WTC11 (cell line): ENCODE data around the gene NLE1. TPM values are rescaled to one million over a fixed set of nuclear protein-coding genes. Genes with fewer than 3 reads are reported as not detected.

ENCODE experiments used
- ATAC-seq: fragments of 200-7000 bp; cut with Tn5 transposase; 2 replicates; pipeline ENCODE4 v1.10.0; 2021; ENCODE audit warnings: mild to moderate bottlenecking, moderate library complexity
- CTCF ChIA-PET: fragments of 300-600 bp; sonication (Branson Sonifier 250); formaldehyde crosslinking; loops from one replicate; lab custom pipeline; 2021; ENCODE audit warnings: antibody characterized with exemption; lab: Charles Lee
- POLR2A ChIA-PET: fragments of 350-600 bp; sonication (Branson Sonifier 250); formaldehyde crosslinking; loops from one replicate; lab custom pipeline; 2021; ENCODE audit warnings: antibody characterized with exemption; lab: Charles Lee
- DNase-seq: peaks from one replicate; pipeline ENCODE4 v3.0.0; 2021; ENCODE audit warnings: low spot score
- H3K27ac Mint-ChIP-seq: 2 replicates; pipeline ENCODE4 v1.8.0; 2021; ENCODE audit warnings: mixed read lengths
- H3K27me3 Mint-ChIP-seq: 2 replicates; pipeline ENCODE4 v1.8.0; 2021; ENCODE audit warnings: low read depth, mild to moderate bottlenecking, moderate library complexity, mixed read lengths
- H3K36me3 Mint-ChIP-seq: 2 replicates; pipeline ENCODE4 v1.8.0; 2021; ENCODE audit warnings: mixed read lengths
- H3K4me1 Mint-ChIP-seq: 2 replicates; pipeline ENCODE4 v1.8.0; 2022; ENCODE audit warnings: mixed read lengths
- H3K4me3 Mint-ChIP-seq: 2 replicates; pipeline ENCODE4 v1.8.0; 2021; ENCODE audit warnings: mild to moderate bottlenecking, moderate library complexity, mixed read lengths
- H3K9me3 Mint-ChIP-seq: 2 replicates; pipeline ENCODE4 v1.8.0; 2021; ENCODE audit warnings: mixed read lengths
- ATF3 ChIP-seq: sonication (generic); formaldehyde crosslinking; conservative IDR thresholded peaks from 2 replicates; pipeline ENCODE4 v1.8.1; 2022; ENCODE audit warnings: mild to moderate bottlenecking, missing genetic modification reagents
- CBFB ChIP-seq: sonication (generic); formaldehyde crosslinking; IDR thresholded peaks from 2 replicates; pipeline ENCODE4 v1.8.1; 2022; ENCODE audit warnings: mild to moderate bottlenecking, low read depth, missing genetic modification reagents
- FOXP1 ChIP-seq: sonication (generic); formaldehyde crosslinking; IDR thresholded peaks from 2 replicates; pipeline ENCODE4 v1.8.0; 2022; ENCODE audit warnings: missing genetic modification reagents, mild to moderate bottlenecking, moderate library complexity, borderline replicate concordance
- GRHL2 ChIP-seq: fragments of 250-450 bp; sonication (Bioruptor Pico); IDR thresholded peaks from 2 replicates; pipeline ENCODE4 v1.8.0; 2022; ENCODE audit warnings: mild to moderate bottlenecking, moderate library complexity; ENCODE audit not compliant: insufficient replicate concordance, severe bottlenecking
- GTF2I ChIP-seq: fragments of 250-450 bp; sonication (Bioruptor Pico); conservative IDR thresholded peaks from 2 replicates; pipeline ENCODE4 v1.4.0; 2021; ENCODE audit warnings: mild to moderate bottlenecking
- NFYB ChIP-seq: sonication (generic); formaldehyde crosslinking; conservative IDR thresholded peaks from 2 replicates; pipeline ENCODE4 v1.8.0; 2022; ENCODE audit warnings: low read depth, missing genetic modification reagents
- OVOL2 ChIP-seq: fragments of 250-450 bp; sonication (Bioruptor Pico); IDR thresholded peaks from 2 replicates; pipeline ENCODE4 v1.9.0; 2021; ENCODE audit warnings: mild to moderate bottlenecking, borderline replicate concordance
- SMAD3 ChIP-seq: sonication (generic); formaldehyde crosslinking; IDR thresholded peaks from 2 replicates; pipeline ENCODE4 v1.8.0; 2022; ENCODE audit warnings: missing genetic modification reagents, mild to moderate bottlenecking, borderline replicate concordance
- TEAD4 ChIP-seq: sonication (generic); formaldehyde crosslinking; IDR thresholded peaks from 2 replicates; pipeline ENCODE4 v1.8.0; 2022; ENCODE audit warnings: mild to moderate bottlenecking, missing genetic modification reagents
- TP53 ChIP-seq: sonication (generic); formaldehyde crosslinking; IDR thresholded peaks from 2 replicates; pipeline ENCODE4 v1.8.1; 2023; ENCODE audit warnings: mild to moderate bottlenecking, missing genetic modification reagents
- ZNF121 ChIP-seq: sonication (generic); formaldehyde crosslinking; IDR thresholded peaks from 2 replicates; pipeline ENCODE4 v1.8.0; 2023; ENCODE audit warnings: missing genetic modification reagents
- ZNF232 ChIP-seq: sonication (generic); formaldehyde crosslinking; IDR thresholded peaks from 2 replicates; pipeline ENCODE4 v1.8.0; 2022; ENCODE audit warnings: mild to moderate bottlenecking, missing genetic modification reagents
- ZNF263 ChIP-seq: sonication (generic); formaldehyde crosslinking; IDR thresholded peaks from 2 replicates; pipeline ENCODE4 v1.8.1; 2022; ENCODE audit warnings: low read depth, mild to moderate bottlenecking, moderate library complexity, missing genetic modification reagents
- ZNF317 ChIP-seq: sonication (generic); formaldehyde crosslinking; IDR thresholded peaks from 2 replicates; pipeline ENCODE4 v1.8.1; 2023; ENCODE audit warnings: low read depth, mild to moderate bottlenecking, moderate library complexity, missing genetic modification reagents, borderline replicate concordance
- ZNF425 ChIP-seq: fragments of 250-450 bp; sonication (Bioruptor Pico); conservative IDR thresholded peaks from 2 replicates; pipeline ENCODE4 v1.9.0; 2021; ENCODE audit warnings: mild to moderate bottlenecking
- ZNF512 ChIP-seq: sonication (generic); formaldehyde crosslinking; IDR thresholded peaks from 2 replicates; pipeline ENCODE4 v1.8.1; 2022; ENCODE audit warnings: missing genetic modification reagents, borderline replicate concordance
- total RNA-seq: library from RNA; stranded (reverse); gene quantifications from 3 replicates; pipeline ENCODE4 v1.2.3, GENCODE V29; 2021
- TF ChIP-seq, protein P1 (sequence below): sonication (generic); formaldehyde crosslinking; IDR thresholded peaks from 2 replicates; pipeline ENCODE4 v1.8.1; 2022; ENCODE audit warnings: mild to moderate bottlenecking, missing genetic modification reagents, moderate library complexity, borderline replicate concordance
- TF ChIP-seq, protein P2 (sequence below): sonication (generic); formaldehyde crosslinking; IDR thresholded peaks from 2 replicates; pipeline ENCODE4 v1.8.1; 2022; ENCODE audit warnings: low read depth, missing genetic modification reagents, borderline replicate concordance
- TF ChIP-seq, protein P3 (sequence below): fragments of 200-600 bp; IDR thresholded peaks from 2 replicates; pipeline ENCODE4 v1.8.0; 2022; ENCODE audit warnings: antibody characterized with exemption
- TF ChIP-seq, protein P4 (sequence below): sonication (generic); formaldehyde crosslinking; IDR thresholded peaks from 2 replicates; pipeline ENCODE4 v1.8.1; 2023; ENCODE audit warnings: mild to moderate bottlenecking, missing genetic modification reagents

The NLE1 gene
- total RNA-seq, 1 experiment from 2014 or later: 52.2 TPM

DNA sequence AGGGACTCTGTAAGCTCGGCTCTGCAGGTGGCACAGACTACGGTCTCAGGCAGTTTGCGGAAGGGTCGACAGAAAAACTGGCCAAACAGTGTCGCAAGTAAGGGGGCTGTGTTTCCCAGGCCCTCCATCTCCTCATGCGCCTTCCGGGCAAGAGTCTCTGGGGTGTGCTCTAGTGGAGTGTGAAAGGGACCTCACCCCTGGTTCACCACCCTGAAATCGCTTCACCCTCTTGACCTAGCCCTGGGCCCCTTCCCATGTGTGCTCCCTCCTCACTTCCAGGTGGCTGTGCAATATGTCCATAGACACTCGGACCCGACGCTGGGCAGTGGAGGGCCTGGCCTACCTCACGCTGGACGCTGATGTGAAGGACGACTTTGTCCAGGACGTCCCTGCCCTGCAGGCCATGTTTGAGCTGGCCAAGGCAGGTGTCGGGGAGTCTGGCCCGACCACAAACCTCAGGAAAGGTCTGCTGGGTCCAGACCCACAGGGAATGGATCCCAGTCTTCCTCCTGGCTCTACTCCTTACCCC, 27.8 kb upstream of the NLE1 start:
- no peak for TF ChIP-seq FOXP1
- TF ChIP-seq ZNF425: no peak
- POLR2A ChIA-PET: no interaction called here
- H3K27me3 Mint-ChIP-seq: no peaks in the 10 kb centered on the region; the same call in none of the 2 replicates
- CTCF ChIA-PET: interaction anchor here (1.1 to 1.7 kb wide), 2 partner anchors 369 kb away, joined by 4 to 9 read pairs; no protein-coding TSS in a partner anchor
- DNase-seq (no peak), ATAC-seq (no peak)
- H3K4me3 Mint-ChIP-seq: no peak overlapping the region
- H3K36me3 Mint-ChIP-seq: no peaks in the 10 kb centered on the region
- H3K27ac Mint-ChIP-seq: no peak overlapping the region
- H3K9me3 Mint-ChIP-seq: no peaks in the 10 kb centered on the region
- H3K4me1 Mint-ChIP-seq: no peaks in the 10 kb centered on the region

GRCh38 chr17:35167666-35168065, 25.6 kb upstream of the NLE1 start:
- Mint-ChIP-seq H3K9me3 (no peaks in the 10 kb centered on the region), H3K27ac (no peak overlapping the region), H3K4me3 (no peak overlapping the region), H3K4me1 (no peaks in the 10 kb centered on the region; the same call in 1 of the 2 replicates), H3K27me3 (peaks cover 4% of the 10 kb centered on the region), H3K36me3 (no peaks in the 10 kb centered on the region)
- no peak for DNase-seq
- ChIA-PET CTCF (interaction anchor here (0.8 kb wide), 1 partner anchor 372 kb away, joined by 3 read pairs; no protein-coding TSS in a partner anchor), POLR2A (no interaction called here)
- no peak for ATAC-seq
- TF ChIP-seq ZNF263 (no peak), ATF3 (CRISPR knock-in tag) (no peak), NFYB (CRISPR knock-in tag) (no peak), ZNF121 (CRISPR knock-in tag) (no peak), GRHL2 (CRISPR knock-in tag) (no peak), ZNF232 (CRISPR knock-in tag) (no peak), CBFB (CRISPR knock-in tag) (no peak), ZNF317 (CRISPR knock-in tag) (no peak), TEAD4 (no peak), TP53 (no peak), SMAD3 (CRISPR knock-in tag) (no peak), GTF2I (CRISPR knock-in tag) (no peak)
- TF ChIP-seq, protein P1, sequence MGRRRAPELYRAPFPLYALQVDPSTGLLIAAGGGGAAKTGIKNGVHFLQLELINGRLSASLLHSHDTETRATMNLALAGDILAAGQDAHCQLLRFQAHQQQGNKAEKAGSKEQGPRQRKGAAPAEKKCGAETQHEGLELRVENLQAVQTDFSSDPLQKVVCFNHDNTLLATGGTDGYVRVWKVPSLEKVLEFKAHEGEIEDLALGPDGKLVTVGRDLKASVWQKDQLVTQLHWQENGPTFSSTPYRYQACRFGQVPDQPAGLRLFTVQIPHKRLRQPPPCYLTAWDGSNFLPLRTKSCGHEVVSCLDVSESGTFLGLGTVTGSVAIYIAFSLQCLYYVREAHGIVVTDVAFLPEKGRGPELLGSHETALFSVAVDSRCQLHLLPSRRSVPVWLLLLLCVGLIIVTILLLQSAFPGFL (CRISPR knock-in tag): no peak
- TF ChIP-seq, protein P2, sequence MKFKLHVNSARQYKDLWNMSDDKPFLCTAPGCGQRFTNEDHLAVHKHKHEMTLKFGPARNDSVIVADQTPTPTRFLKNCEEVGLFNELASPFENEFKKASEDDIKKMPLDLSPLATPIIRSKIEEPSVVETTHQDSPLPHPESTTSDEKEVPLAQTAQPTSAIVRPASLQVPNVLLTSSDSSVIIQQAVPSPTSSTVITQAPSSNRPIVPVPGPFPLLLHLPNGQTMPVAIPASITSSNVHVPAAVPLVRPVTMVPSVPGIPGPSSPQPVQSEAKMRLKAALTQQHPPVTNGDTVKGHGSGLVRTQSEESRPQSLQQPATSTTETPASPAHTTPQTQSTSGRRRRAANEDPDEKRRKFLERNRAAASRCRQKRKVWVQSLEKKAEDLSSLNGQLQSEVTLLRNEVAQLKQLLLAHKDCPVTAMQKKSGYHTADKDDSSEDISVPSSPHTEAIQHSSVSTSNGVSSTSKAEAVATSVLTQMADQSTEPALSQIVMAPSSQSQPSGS (CRISPR knock-in tag): no peak

DNA sequence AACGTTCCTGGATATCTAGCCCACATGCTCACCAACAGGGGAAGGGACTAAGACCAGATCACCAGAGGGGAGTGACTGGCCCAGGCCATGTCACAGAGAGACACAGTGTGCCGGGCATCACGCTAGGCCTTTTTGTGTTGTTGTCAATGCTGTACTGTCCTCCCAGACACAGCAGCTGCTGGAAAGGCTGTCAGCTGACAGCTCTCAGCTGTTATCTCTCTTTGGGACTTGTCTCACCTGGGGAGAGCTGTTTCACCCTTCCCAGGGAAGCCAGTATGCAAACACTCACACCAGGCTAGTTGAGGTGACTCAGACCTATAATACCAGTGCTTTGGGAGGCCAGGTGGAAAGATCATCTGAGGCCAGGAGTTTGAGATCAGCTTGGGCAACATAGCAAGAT, 24.9 kb upstream of the NLE1 start:
- DNase-seq (no peak), ATAC-seq (no peak)
- Mint-ChIP-seq H3K4me1 (peaks cover 1% of the 10 kb centered on the region), H3K27ac (no peak overlapping the region), H3K9me3 (no peaks in the 10 kb centered on the region), H3K36me3 (no peaks in the 10 kb centered on the region), H3K4me3 (no peak overlapping the region), H3K27me3 (peaks cover 4% of the 10 kb centered on the region)
- ChIA-PET CTCF (interaction anchor here (0.8 kb wide), 1 partner anchor 372 kb away, joined by 3 read pairs; no protein-coding TSS in a partner anchor), POLR2A (no interaction called here)
- no peak for TF ChIP-seq GTF2I (CRISPR knock-in tag)
- TF ChIP-seq, protein P3, sequence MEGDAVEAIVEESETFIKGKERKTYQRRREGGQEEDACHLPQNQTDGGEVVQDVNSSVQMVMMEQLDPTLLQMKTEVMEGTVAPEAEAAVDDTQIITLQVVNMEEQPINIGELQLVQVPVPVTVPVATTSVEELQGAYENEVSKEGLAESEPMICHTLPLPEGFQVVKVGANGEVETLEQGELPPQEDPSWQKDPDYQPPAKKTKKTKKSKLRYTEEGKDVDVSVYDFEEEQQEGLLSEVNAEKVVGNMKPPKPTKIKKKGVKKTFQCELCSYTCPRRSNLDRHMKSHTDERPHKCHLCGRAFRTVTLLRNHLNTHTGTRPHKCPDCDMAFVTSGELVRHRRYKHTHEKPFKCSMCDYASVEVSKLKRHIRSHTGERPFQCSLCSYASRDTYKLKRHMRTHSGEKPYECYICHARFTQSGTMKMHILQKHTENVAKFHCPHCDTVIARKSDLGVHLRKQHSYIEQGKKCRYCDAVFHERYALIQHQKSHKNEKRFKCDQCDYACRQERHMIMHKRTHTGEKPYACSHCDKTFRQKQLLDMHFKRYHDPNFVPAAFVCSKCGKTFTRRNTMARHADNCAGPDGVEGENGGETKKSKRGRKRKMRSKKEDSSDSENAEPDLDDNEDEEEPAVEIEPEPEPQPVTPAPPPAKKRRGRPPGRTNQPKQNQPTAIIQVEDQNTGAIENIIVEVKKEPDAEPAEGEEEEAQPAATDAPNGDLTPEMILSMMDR: no peak
- TF ChIP-seq OVOL2 (CRISPR knock-in tag): no peak
- TF ChIP-seq, protein P4, sequence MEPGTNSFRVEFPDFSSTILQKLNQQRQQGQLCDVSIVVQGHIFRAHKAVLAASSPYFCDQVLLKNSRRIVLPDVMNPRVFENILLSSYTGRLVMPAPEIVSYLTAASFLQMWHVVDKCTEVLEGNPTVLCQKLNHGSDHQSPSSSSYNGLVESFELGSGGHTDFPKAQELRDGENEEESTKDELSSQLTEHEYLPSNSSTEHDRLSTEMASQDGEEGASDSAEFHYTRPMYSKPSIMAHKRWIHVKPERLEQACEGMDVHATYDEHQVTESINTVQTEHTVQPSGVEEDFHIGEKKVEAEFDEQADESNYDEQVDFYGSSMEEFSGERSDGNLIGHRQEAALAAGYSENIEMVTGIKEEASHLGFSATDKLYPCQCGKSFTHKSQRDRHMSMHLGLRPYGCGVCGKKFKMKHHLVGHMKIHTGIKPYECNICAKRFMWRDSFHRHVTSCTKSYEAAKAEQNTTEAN: no peak
- TF ChIP-seq ZNF512 (CRISPR knock-in tag): no peak
- TF ChIP-seq ZNF121 (CRISPR knock-in tag): no peak
